ENCODE measurements around the gene FBXL17.

DNA sequence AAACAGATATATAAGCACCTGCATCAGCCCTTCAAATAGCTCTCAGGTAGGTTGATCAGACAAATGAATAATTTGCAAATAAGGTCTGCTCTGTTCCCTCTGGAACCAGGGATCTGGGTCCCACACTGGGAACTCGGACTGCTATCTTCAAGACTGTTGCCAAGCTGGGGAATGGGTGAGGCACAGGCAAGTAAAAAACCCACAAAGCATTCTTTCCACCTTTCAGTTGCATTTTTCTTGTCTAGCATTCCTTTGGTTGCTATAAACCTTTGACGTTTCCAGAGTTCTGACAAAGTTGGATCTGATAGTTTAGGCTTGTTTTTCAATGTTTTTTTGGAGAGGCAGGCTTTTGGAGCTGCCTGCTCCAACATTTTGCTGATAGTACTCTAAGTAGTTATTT, 20.1 kb downstream of the FBXL17 start:
- TF ChIP-seq POLR2A (conservative IDR thresholded peaks at IDR 0.05): no peak
- TF ChIP-seq, protein P1, sequence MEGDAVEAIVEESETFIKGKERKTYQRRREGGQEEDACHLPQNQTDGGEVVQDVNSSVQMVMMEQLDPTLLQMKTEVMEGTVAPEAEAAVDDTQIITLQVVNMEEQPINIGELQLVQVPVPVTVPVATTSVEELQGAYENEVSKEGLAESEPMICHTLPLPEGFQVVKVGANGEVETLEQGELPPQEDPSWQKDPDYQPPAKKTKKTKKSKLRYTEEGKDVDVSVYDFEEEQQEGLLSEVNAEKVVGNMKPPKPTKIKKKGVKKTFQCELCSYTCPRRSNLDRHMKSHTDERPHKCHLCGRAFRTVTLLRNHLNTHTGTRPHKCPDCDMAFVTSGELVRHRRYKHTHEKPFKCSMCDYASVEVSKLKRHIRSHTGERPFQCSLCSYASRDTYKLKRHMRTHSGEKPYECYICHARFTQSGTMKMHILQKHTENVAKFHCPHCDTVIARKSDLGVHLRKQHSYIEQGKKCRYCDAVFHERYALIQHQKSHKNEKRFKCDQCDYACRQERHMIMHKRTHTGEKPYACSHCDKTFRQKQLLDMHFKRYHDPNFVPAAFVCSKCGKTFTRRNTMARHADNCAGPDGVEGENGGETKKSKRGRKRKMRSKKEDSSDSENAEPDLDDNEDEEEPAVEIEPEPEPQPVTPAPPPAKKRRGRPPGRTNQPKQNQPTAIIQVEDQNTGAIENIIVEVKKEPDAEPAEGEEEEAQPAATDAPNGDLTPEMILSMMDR (IDR thresholded peaks at IDR 0.05 in 2 of 3, conservative IDR thresholded peaks at IDR 0.05 in 1 of 3; ENCODE audit: insufficient read depth in 2 of 3, low read depth in 1 of 3, low read length in 3 of 3): no peak
- no peak for TF ChIP-seq EZH2 (IDR thresholded peaks at IDR 0.05; ENCODE audit: borderline replicate concordance, low read depth, low read length)
- TF ChIP-seq TCF7L2 (IDR thresholded peaks at IDR 0.05; ENCODE audit: low read depth, low read length): no peak
- TF ChIP-seq RBM15 (IDR thresholded peaks at IDR 0.05; ENCODE audit: insufficient read depth, low read length): no peak
- no peak for TF ChIP-seq SIN3A (IDR thresholded peaks at IDR 0.05; ENCODE audit: borderline replicate concordance in 2 of 2, control insufficient read depth in 1 of 2, low read depth in 2 of 2, low read length in 2 of 2)
- no peak for TF ChIP-seq RCOR1 (IDR thresholded peaks at IDR 0.05; ENCODE audit: borderline replicate concordance in 1 of 2, low read depth in 2 of 2, low read length in 2 of 2)
- TF ChIP-seq, protein P2, sequence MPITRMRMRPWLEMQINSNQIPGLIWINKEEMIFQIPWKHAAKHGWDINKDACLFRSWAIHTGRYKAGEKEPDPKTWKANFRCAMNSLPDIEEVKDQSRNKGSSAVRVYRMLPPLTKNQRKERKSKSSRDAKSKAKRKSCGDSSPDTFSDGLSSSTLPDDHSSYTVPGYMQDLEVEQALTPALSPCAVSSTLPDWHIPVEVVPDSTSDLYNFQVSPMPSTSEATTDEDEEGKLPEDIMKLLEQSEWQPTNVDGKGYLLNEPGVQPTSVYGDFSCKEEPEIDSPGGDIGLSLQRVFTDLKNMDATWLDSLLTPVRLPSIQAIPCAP (CRISPR knock-in tag; IDR thresholded peaks at IDR 0.05; ENCODE audit: borderline replicate concordance): no peak

Measured in K562 (cell line).